OCI-LY3 (cell line): ENCODE measurements around the gene SLC2A11.

Experiments
- H2AFZ ChIP-seq: fragments of 200-600, 300-600 bp; shearing (Covaris generic); 2 replicates; pipeline ENCODE4 v1.6.0; 2014; ENCODE audit warnings: antibody characterized with exemption, low read depth, low read length
- H3K27ac ChIP-seq: fragments of 200-600, 300-600 bp; sonication (generic); 2 replicates; pipeline ENCODE4 v1.5.1; 2014; ENCODE audit warnings: mild to moderate bottlenecking, low read length, moderate library complexity, mixed read lengths
- H3K27me3 ChIP-seq: fragments of 200-600, 300-600 bp; sonication (generic); 2 replicates; pipeline ENCODE4 v1.6.1; 2014; ENCODE audit warnings: low read depth, low read length, mixed read lengths
- H3K36me3 ChIP-seq: fragments of 200-600, 300-600 bp; sonication (generic); replicated peaks from 2 replicates; pipeline ENCODE3; 2014; ENCODE audit warnings: low read depth, low read length, mixed read lengths
- H3K4me1 ChIP-seq: fragments of 300-600, 200-600 bp; sonication (generic); 2 replicates; pipeline ENCODE4 v1.6.1; 2014; ENCODE audit warnings: low read length, mixed read lengths
- H3K4me2 ChIP-seq: fragments of 200-600, 300-600 bp; sonication (generic); 2 replicates; pipeline ENCODE4 v1.6.1; 2014; ENCODE audit warnings: low read length, mixed read lengths
- H3K4me3 ChIP-seq: fragments of 300-600, 200-600 bp; sonication (generic); 2 replicates; pipeline ENCODE4 v1.5.1; 2014; ENCODE audit warnings: antibody characterized with exemption, mild to moderate bottlenecking, low read length, moderate library complexity
- H3K79me2 ChIP-seq: fragments of 300-600, 200-600 bp; shearing (Covaris generic); 2 replicates; pipeline ENCODE4 v1.6.1; 2014; ENCODE audit warnings: mild to moderate bottlenecking, low read length, mixed read lengths
- H3K9ac ChIP-seq: fragments of 300-600, 200-600 bp; shearing (Covaris generic); 2 replicates; pipeline ENCODE4 v1.6.0; 2014; ENCODE audit warnings: mild to moderate bottlenecking, low read length, moderate library complexity
- H3K9me3 ChIP-seq: fragments of 200-600, 300-600 bp; shearing (Covaris generic); 2 replicates; pipeline ENCODE4 v1.6.1; 2014; ENCODE audit warnings: low read length, mixed read lengths; ENCODE audit not compliant: insufficient read depth
- H4K20me1 ChIP-seq: fragments of 200-600, 300-600 bp; sonication (generic); 2 replicates; pipeline ENCODE4 v1.6.1; 2016; ENCODE audit warnings: low read length, mixed read lengths; ENCODE audit not compliant: insufficient read depth
- CTCF ChIP-seq: fragments of 200-600, 300-600 bp; sonication (generic); IDR thresholded peaks from 2 replicates; pipeline ENCODE4 v1.5.1; 2014; ENCODE audit warnings: antibody characterized with exemption, low read length, low read depth
- EZH2phosphoT487 ChIP-seq: fragments of 200-600 bp; shearing (Covaris generic); IDR thresholded peaks from 2 replicates; pipeline ENCODE4 v1.6.1; 2018; ENCODE audit warnings: antibody characterized with exemption, mixed run types, low read depth

Gene SLC2A11

GRCh38 chr22:23826510-23827350 lies 30.9 kb upstream of the SLC2A11 start:
- Histone ChIP-seq H3K4me3 (no peak overlapping the region), H3K27ac (no peak overlapping the region), H4K20me1 (0 out of 2 replicates have a peak, but pooled peaks cover 10% of the 10 kb centered on the region), H3K36me3 (peaks cover 77% of the 10 kb centered on the region), H3K4me2 (no peak overlapping the region), H2AFZ (no peak overlapping the region), H3K9ac (no peak overlapping the region), H3K27me3 (no peaks in the 10 kb centered on the region), H3K4me1 (no peaks in the 10 kb centered on the region), H3K9me3 (no peaks in the 10 kb centered on the region), H3K79me2 (peaks cover 12% of the 10 kb centered on the region; the same call in 1 of the 2 replicates)
- TF ChIP-seq EZH2phosphoT487 = no peak
- TF ChIP-seq CTCF = no peak

DNA sequence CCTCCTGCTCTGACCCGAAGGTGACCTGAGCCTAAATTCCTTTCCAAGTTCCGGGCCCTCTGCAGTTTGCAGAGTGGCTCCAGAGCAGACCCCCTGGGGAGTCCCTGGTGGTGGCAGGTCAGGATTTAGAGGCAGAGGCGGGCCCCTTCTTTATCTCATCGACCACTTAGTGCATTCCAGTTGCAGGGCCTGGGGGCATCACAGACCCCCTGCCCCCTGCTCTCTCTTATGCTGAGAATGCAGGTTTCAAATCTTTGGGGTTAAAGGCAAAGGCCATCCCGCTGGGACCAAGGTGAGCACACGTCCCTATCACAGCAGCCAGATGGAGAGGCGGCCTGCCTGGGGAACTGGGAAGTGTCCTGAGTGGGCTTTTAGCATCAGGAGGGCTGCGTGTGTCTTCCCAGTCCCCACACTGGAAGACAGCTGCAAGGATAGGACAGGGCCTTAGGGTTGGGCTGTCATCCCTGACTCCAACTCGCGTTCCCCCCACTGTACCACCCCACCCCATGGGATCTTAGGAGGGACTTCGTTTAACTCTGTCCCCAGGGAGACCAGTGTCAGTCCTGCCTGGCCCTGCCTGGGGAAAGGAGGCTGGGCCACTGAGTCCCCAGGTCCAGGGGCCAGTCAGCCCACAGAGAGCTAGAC lies 30.2 kb upstream of the SLC2A11 start:
- no peak overlapping the region for H3K27ac ChIP-seq
- peaks cover 16% of the 10 kb centered on the region; the same call in 1 of the 2 replicates for H3K79me2 ChIP-seq
- TF ChIP-seq CTCF = no peak
- TF ChIP-seq EZH2phosphoT487 = no peak
- H3K4me1 ChIP-seq = no peaks in the 10 kb centered on the region
- H3K9me3 ChIP-seq = no peaks in the 10 kb centered on the region
- no peak overlapping the region for H3K4me3 ChIP-seq
- 0 out of 2 replicates have a peak, but pooled peaks cover 15% of the 10 kb centered on the region for H4K20me1 ChIP-seq
- H2AFZ ChIP-seq = no peak overlapping the region
- peaks cover 77% of the 10 kb centered on the region for H3K36me3 ChIP-seq
- no peak overlapping the region for H3K9ac ChIP-seq
- no peaks in the 10 kb centered on the region for H3K27me3 ChIP-seq
- H3K4me2 ChIP-seq = no peak overlapping the region

DNA sequence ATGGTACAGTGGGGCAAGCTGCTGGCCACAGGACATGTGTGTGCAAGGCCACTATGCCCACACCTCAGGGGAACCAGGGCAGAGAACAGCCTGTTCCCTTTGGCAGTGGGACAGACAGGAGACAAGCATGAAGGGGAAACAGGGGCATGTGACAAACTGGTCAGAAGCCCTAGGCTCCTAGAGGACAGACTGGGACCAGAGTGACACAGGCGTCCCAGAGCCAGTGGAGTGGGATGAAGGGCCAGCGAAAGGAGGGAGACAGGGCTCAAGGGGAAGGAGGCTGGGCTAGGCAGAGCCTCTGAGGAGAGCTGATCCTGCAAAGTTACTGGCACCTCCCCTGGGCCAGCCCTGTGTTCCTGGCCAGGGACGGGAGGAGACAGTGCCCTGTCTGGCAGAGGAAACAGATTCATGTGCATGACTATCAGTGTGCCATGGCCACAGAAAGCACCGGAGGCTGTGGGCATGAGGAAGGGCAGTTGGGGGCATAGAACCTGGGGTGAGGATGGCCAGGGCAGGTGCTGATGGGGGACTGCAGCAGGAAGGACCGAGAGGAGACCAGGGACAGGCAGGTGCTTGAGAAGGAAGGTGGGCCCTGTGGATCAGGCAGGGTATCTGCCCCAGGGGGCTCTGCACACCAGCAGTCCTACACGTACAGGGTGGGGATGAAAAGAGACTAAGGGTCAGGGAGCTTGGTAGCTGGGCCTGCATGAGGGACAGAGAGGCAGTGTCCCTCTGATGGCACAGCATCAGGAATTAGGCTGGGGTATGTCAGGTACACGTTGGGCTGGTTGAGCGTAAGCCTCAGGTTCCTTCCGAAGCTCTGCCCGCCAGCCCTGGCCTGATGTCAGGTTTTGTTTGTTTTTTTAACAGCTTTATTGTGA lies 28.6 kb upstream of the SLC2A11 start:
- no peak overlapping the region for H2AFZ ChIP-seq
- peaks cover 16% of the 10 kb centered on the region; the same call in 1 of the 2 replicates for H3K79me2 ChIP-seq
- TF ChIP-seq EZH2phosphoT487 (no peak), CTCF (no peak)
- no peaks in the 10 kb centered on the region for H3K27me3 ChIP-seq
- no peak overlapping the region for H3K27ac ChIP-seq
- H3K9ac ChIP-seq = no peak overlapping the region
- H3K4me1 ChIP-seq = no peaks in the 10 kb centered on the region
- peaks cover 75% of the 10 kb centered on the region for H3K36me3 ChIP-seq
- no peaks in the 10 kb centered on the region for H3K9me3 ChIP-seq
- H3K4me2 ChIP-seq = no peak overlapping the region
- no peak overlapping the region for H3K4me3 ChIP-seq
- 0 out of 2 replicates have a peak, but pooled peaks cover 19% of the 10 kb centered on the region for H4K20me1 ChIP-seq
